Small intestine (tissue), 7 donors: ENCODE results near the gene EFEMP1. TPM values are rescaled to one million over a fixed set of nuclear protein-coding genes. Genes with fewer than 3 reads are reported as not detected.
A peak's percentile ranks its signal among the peaks of the same experiment; 100 is the strongest.
"Not testable (repeated sequence)": the region's sequence is repeated elsewhere in the genome, so short reads cannot be mapped to it uniquely, and the experiment has no call there.

Source experiments
- DNase-seq, 2 donors: peaks; one replicate each; pipeline versions ENCODE4 v3.0.0 to v3.0.0-alpha.2; 2013
- FAIRE-seq: peaks from 2 replicates; lab custom pipeline; 2012; peaks lifted over from hg19 to GRCh38; lab: Jason Lieb, UNC
- H3K27ac ChIP-seq, 3 donors: one replicate each; pipeline ENCODE4 v1.5.1; 2013; ENCODE audit warnings: low read length in 2 of 3, mild to moderate bottlenecking in 2 of 3, control low read depth in 1 of 3, inconsistent platforms in 1 of 3, low read depth in 1 of 3, moderate library complexity in 1 of 3
- H3K27me3 ChIP-seq, 3 donors: one replicate each; pipeline ENCODE4 v1.6.1; 2013; ENCODE audit warnings: low read length in 3 of 3, inconsistent platforms in 1 of 3; ENCODE audit not compliant: control insufficient read depth in 3 of 3, insufficient read depth in 3 of 3
- H3K36me3 ChIP-seq, 3 donors: one replicate each; pipeline ENCODE4 v1.6.1; 2013; ENCODE audit warnings: low read length in 3 of 3, inconsistent platforms in 1 of 3, low read depth in 1 of 3, mild to moderate bottlenecking in 1 of 3, moderate library complexity in 1 of 3; ENCODE audit not compliant: control insufficient read depth in 3 of 3, insufficient read depth in 2 of 3
- H3K4me1 ChIP-seq, 3 donors: one replicate each; pipeline ENCODE4 v1.6.1; 2013; ENCODE audit warnings: low read length in 2 of 3, inconsistent platforms in 1 of 3, low read depth in 1 of 3, mild to moderate bottlenecking in 1 of 3, moderate library complexity in 1 of 3; ENCODE audit not compliant: control insufficient read depth in 3 of 3, insufficient read depth in 2 of 3
- H3K4me3 ChIP-seq, 3 donors: one replicate each; pipeline ENCODE4 v1.5.1; 2013; ENCODE audit warnings: low read length in 3 of 3, control low read depth in 1 of 3, inconsistent platforms in 1 of 3, low read depth in 1 of 3, mild to moderate bottlenecking in 1 of 3, moderate library complexity in 1 of 3
- H3K9me3 ChIP-seq, 2 donors: one replicate each; pipeline ENCODE4 v1.6.1; 2013; ENCODE audit warnings: low read depth in 1 of 2, low read length in 1 of 2; ENCODE audit not compliant: control insufficient read depth in 2 of 2, insufficient read depth in 1 of 2
- WGBS, 3 donors: extraction: QIAGEN DNeasy Blood & Tissue Kit; methylation state at CpG; one replicate each; pipeline ENCODE4 v1.1.7; 2013; 5-methylcytosine and 5-hydroxymethylcytosine counted together
- polyA plus RNA-seq, 4 donors: library from polyadenylated mRNA; stranded (reverse) in 3 of 4; unstranded in 1 of 4; fragments of 200-250 nt in 3 of 4; fragments of 120-200 nt in 1 of 4; gene quantifications; one replicate each; pipeline versions ENCODE4 v1.2.1 to v1.2.3, GENCODE V29; 2013
- donor health status: healthy with polysubstance abuse.
- donor health status: control.
- donor health status: control.
- donor health status: Bipolar disorder and iron deficiency.
- donor health status: healthy.

EFEMP1 gene
- polyA plus RNA-seq, 4 donors, result 0.89 to 50.1 (median 13.5) TPM

GRCh38 chr2:55838653-55839052, 84.9 kb downstream of the EFEMP1 start:
- Histone ChIP-seq H3K9me3 (no peaks in the 10 kb centered on the region), H3K36me3 (no peaks in the 10 kb centered on the region), H3K4me1 (peaks cover 0 to 22% (median 4%) of the 10 kb centered on the region in 3 donors), H3K27me3 (no peaks in the 10 kb centered on the region), H3K4me3 (no peak overlapping the region), H3K27ac (no peak overlapping the region)
- FAIRE-seq (no peak), DNase-seq (no peak)
- WGBS, 3 donors, result 89 to 94% (median 94%) methylated on average over 1 of the region's 1 CpG

GRCh38 chr2:55838117-55838516, 85.5 kb downstream of the EFEMP1 start:
- H3K4me3 ChIP-seq, H3K27me3 ChIP-seq, FAIRE-seq, DNase-seq, H3K36me3 ChIP-seq, H3K9me3 ChIP-seq, H3K27ac ChIP-seq: not testable (repeated sequence)
- H3K4me1 ChIP-seq, result peaks cover 0 to 20% (median 4%) of the 10 kb centered on the region in 3 donors
- WGBS, 3 donors, result 65 to 76% (median 75%) methylated on average over 1 of the region's 1 CpG

GRCh38 chr2:55837073-55837472, 86.5 kb downstream of the EFEMP1 start:
- no peak overlapping the region for H3K27ac ChIP-seq
- no peaks in the 10 kb centered on the region for H3K27me3 ChIP-seq
- no peak for DNase-seq
- no peak overlapping the region for H3K4me3 ChIP-seq
- H3K9me3 ChIP-seq, result no peaks in the 10 kb centered on the region
- 70 to 84% (median 81%) methylated on average over 9 of the region's 9 CpGs for WGBS, 3 donors
- H3K4me1 ChIP-seq, result peaks cover 0 to 10% (median 0%) of the 10 kb centered on the region in 3 donors
- no peak for FAIRE-seq
- H3K36me3 ChIP-seq, result no peaks in the 10 kb centered on the region

GRCh38 chr2:55831671-55832410, 91.7 kb downstream of the EFEMP1 start:
- 62 to 87% (median 71%) methylated on average over 2 of the region's 2 CpGs for WGBS, 3 donors
- not testable (repeated sequence) for H3K9me3 ChIP-seq, H3K27ac ChIP-seq, H3K27me3 ChIP-seq, H3K4me1 ChIP-seq, FAIRE-seq, H3K4me3 ChIP-seq, H3K36me3 ChIP-seq, DNase-seq

- 48 to 91% (median 79%) methylated on average over 1 of the region's 1 CpG for WGBS, 3 donors
- no peak overlapping the region for H3K27ac ChIP-seq
- DNase-seq (no peak), FAIRE-seq (no peak)
- no peaks in the 10 kb centered on the region for H3K4me1 ChIP-seq
- no peaks in the 10 kb centered on the region for H3K27me3 ChIP-seq
- H3K4me3 ChIP-seq, result no peak overlapping the region
- no peaks in the 10 kb centered on the region for H3K36me3 ChIP-seq
- no peaks in the 10 kb centered on the region for H3K9me3 ChIP-seq
Measured at GRCh38 chr2:55827855-55828254, 95.7 kb downstream of the EFEMP1 start.

- FAIRE-seq, result not testable (repeated sequence)
Measured at GRCh38 chr2:55827428-55827827, 96.2 kb downstream of the EFEMP1 start.

GRCh38 chr2:55826246-55826645, 97.3 kb downstream of the EFEMP1 start:
- no peak for FAIRE-seq
- no peak overlapping the region for H3K4me3 ChIP-seq
- no peaks in the 10 kb centered on the region for H3K27me3 ChIP-seq
- H3K4me1 ChIP-seq, result no peaks in the 10 kb centered on the region
- H3K9me3 ChIP-seq, result no peaks in the 10 kb centered on the region
- no peak overlapping the region for H3K27ac ChIP-seq
- H3K36me3 ChIP-seq, result no peaks in the 10 kb centered on the region
- DNase-seq, result no peak
- 86 to 95% (median 91%) methylated on average over 6 of the region's 6 CpGs for WGBS, 3 donors

More at GRCh38 chr2:55827428-55827827, 96.2 kb downstream of the EFEMP1 start:
- not testable (repeated sequence) for H3K27me3 ChIP-seq, H3K4me1 ChIP-seq, H3K9me3 ChIP-seq, H3K36me3 ChIP-seq, H3K4me3 ChIP-seq, H3K27ac ChIP-seq
- peak in 1 of 2 donors; percentile 9 for DNase-seq
- WGBS, 3 donors, result 60 to 90% (median 77%) methylated on average over 2 of the region's 2 CpGs

GRCh38 chr2:55824551-55825096, 99.0 kb downstream of the EFEMP1 start:
- Histone ChIP-seq H3K4me1 (no peaks in the 10 kb centered on the region), H3K9me3 (no peaks in the 10 kb centered on the region), H3K27me3 (no peaks in the 10 kb centered on the region), H3K4me3 (no peak overlapping the region), H3K36me3 (no peaks in the 10 kb centered on the region), H3K27ac (no peak overlapping the region)
- 91% methylated on average over 14 of the region's 14 CpGs for WGBS, 3 donors
- FAIRE-seq (no peak), DNase-seq (no peak)
